Hematopoietic multipotent progenitor cell treated with erythropoietin and hydrocortisone succinate and interleukin-3 and kit ligand, for 4 days (in vitro differentiated cells): ENCODE data around the gene SPSB3.

Source experiments
- DNase-seq: peaks from one replicate; pipeline ENCODE4 v3.0.0-alpha.2; 2015

The SPSB3 gene

GRCh38 chr16:1762196-1762878, 20.0 kb downstream of the SPSB3 start:
- DNase-seq = no peak

- DNase-seq = no peak
These were observed 20.6 kb downstream of the SPSB3 start for GRCh38 chr16:1761751-1762150.

DNA sequence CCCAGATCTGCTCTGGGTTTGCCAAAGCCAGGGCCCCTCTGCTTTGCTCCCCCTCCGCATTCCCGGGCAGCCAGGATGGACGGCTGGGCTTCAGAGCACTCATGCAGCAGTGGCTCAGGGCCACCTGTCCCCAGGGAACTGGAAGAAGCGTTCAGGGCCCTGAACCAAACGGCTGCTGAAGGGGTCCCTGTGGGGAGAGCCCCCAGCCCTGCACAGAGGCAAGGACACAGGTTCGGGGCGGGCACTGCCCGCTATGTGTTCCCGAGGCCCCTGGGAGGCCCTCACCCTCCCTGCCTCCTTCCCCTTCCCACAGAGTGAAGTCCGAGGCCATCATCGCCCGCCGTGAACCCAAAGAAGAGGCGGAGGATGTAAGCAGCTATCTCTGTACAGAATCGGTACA, 21.5 kb downstream of the SPSB3 start:
- no peak for DNase-seq

- no peak for DNase-seq
These were observed 22.9 kb downstream of the SPSB3 start for GRCh38 chr16:1759511-1759910.

DNA sequence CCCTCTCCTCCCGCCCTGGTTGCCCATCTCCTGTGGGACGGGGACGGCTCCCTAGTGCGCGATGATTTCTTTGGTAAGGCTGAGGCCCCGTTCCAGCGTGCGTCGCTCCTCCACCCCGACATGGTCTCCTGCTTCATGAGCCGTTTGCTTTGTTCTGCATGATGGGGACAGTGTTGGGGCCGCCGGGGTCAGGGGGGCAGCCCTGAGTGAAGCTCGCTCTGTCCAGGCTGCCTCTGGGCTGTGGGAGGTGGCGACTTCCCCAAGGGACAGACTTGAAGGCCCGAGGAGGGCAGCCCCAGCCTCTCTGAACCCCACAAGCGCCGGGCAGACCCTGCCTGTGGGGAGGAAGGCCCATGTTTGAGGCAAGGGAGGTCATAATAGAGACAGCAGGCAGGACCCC, 23.4 kb downstream of the SPSB3 start:
- no peak for DNase-seq

GRCh38 chr16:1757714-1758461, 24.5 kb downstream of the SPSB3 start:
- DNase-seq = no peak

DNA sequence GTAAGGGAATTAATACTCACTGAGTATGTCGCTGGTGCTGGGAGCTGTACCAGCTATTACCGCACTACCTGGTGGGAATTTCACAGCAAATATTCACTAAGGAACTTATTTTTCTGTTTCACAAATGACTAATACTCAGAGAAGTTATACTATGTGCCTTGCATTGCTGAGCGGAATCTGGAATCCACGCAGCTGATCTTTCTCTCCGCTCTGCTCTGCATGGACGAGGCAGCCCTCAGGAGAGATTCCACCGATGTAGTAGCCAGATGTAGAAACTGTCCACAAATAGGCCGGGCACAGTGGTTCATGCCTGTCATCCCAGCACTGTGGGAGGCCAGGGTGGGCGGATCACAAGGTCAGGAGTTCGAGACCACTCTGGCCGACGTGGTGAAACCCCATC, 28.2 kb downstream of the SPSB3 start:
- no peak for DNase-seq

DNA sequence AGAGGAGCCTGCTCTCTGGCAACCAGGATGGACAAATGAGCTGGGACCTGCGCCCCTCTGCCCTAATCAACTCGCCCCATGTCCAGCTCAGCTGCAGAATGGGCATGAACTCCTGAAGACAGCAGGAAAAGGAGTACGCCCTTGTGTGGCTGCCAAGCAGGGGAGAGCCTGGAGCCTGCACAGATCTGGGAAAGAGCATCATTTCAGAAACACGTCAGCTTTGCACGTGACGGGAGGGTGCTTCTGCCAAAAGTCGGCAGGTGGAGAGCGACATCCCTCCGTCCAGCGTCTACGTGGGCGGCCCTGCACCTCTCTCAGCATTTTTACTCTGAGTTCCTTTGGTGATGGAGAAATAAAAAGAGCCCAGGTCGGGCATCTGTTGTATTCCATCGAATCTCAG, 29.5 kb downstream of the SPSB3 start:
- no peak for DNase-seq

DNA sequence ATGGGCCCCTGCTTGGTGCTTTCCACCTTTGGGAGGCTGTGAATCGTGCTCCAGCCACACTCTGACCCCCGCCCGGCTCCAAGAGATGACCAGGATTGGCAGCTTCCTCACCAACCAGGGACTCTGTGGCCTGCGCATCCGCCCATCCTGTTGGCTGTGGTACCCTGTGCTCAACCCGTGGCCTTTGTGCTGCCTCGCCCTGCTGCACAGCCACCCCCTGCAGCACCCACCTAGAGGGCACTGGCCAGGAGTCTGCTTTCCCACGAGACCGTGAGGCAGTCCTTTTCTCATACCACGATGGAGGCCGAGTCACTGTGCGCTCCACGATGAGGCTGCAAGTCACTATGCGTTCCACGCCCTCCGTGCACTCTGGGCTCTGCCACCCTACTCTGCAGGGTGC, 30.4 kb downstream of the SPSB3 start:
- DNase-seq = no peak

DNA sequence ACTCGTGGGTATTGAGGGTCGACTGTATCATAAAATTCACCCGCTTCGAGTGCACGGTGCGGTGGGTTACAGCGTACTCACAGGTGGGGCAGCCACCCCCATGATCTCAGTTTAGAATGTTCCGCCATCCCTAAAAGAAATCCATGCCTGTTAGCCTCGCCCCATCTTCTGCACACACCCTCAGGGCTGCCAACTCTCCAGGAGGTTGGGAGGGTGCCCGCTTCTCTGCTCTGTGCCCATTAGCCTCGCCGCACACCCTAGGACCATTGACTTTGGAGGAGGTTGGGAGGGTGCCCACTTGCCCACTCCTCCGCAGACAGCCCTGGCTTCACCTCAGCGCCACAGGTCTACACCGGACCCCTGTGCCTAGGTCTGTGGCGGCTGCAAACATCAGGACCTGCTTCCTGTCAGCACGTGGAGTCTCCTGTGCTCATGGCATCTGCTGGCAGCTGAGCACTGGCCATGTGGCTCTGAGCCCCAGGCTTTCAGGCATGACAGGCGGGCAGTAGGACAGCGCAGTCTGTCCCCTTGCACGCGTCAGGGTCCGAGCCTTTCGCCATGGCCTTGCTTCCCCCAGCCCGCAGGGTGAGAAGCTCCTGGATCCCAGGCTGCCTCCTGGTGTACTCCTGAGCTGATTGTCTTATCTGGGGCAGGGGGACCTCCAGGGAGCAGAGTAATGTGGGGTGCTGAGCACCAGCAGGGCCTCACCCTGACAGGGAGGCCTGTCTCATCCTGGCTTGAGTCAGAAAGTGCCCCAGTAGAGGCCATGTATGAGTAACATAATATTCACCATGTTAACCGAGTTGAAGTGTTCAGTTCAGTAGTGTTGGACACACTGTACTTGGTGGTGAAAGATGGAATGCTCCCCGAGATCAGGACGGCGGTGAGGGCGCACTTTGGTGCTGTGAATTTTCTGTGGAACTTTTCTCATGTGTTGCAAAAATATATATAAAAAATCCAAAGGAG, 32.9 kb downstream of the SPSB3 start:
- DNase-seq = no peak

- DNase-seq = no peak
These were observed 34.4 kb downstream of the SPSB3 start for GRCh38 chr16:1747934-1748333.

- no peak for DNase-seq
These were observed 35.6 kb downstream of the SPSB3 start for GRCh38 chr16:1746693-1747195.

DNA sequence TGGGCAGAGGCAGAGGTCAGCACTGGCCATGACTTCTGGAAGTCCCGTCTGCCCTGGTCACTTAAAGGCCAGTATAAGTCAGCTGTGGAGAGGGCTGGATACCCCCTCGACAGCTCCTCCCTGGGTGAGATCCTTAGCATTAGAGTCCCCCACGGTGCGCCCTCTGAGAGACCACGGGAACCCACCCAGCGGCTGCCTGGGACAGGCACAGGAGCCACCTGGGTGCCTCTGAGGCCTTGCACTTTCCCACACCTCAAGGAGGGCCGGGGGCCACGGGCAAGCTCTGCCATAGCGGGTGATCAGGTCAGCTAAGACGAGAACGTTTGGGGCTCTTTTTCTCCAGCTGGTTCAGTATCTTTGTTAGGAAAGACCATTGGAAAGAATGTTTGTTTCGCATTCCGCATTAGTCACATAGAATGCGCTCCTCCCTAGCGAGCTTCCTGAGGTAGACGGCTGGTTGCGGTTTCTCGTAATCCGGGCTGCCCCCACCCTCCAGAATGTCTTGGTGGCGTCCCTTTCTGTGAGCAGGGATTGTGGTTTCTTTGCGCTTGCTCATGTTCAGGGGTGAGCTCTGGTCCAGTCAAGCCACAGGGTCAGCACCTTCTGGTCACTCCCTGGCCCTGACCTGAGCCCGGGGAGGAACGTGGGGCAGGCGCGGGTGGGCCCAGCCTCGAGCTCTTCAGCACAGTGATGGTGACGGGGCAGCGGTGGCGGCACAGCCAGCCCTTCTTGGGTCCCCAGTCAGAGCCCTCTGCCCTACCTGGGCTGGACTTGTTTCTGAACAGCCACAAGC, 36.3 kb downstream of the SPSB3 start:
- DNase-seq = no peak

GRCh38 chr16:1745181-1745899, 37.0 kb downstream of the SPSB3 start:
- DNase-seq = no peak

DNA sequence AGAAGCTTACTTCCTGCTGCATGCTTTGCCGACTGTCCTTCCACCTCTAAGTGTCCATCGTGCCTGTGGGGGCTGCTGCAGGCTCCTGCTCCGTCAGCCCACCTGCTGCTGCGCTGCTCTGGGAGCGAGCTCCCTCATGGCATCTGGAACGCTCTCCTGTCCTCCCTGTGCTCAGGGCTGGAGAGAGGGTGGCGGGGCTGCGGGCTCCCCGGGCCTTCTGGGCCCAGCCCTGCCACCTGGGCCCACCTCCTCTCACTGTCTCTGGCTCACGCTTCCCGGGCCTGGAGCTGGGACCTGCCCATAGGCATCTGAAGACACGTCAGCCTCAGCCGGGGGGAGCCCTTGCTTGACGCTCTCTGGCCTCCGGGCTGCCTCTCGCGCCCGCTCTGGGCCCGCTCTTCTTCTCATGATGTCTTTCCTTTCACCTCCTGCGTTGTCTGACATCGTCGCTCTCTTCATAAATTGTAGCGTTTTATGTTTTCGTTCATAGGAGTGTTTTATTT, 38.0 kb downstream of the SPSB3 start:
- DNase-seq = no peak

GRCh38 chr16:1743376-1744337, 38.7 kb downstream of the SPSB3 start:
- DNase-seq = no peak

- DNase-seq = no peak
These were observed 40.7 kb downstream of the SPSB3 start for GRCh38 chr16:1741553-1742165.

DNA sequence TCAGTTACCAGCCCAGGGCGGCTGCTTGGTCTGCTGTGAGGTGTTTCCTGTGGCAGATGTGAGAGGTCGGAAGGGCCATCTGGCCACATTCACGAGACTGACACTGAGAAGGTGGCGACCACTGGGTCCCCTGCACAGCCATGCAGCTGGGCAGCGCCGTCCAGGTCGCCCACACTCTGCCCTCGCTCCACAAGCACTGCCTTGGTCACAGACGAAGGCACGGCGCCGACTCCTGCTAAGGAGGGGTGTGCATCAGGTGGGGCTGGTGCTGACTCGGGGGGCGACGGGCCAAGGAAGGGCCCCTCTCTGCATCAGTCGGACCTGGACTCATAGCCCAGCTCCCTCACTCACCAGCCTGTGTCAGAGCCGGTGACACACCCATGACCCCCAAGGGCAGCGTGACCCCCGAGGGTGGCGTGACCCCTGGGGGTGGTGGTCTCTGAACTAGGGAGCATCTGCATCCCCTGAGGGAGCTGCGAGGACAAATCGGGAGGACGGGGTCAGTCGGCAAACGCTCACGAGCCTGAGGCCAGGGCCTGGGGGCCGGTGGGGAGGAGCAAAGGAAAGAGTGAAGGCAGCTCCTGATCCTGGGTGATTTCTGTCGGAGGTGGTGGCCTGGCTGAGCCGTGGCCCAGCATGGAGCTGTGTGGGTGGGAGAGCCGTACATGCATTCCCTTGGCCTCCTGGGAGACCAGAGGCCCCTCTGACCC, 41.4 kb downstream of the SPSB3 start:
- DNase-seq = no peak

DNA sequence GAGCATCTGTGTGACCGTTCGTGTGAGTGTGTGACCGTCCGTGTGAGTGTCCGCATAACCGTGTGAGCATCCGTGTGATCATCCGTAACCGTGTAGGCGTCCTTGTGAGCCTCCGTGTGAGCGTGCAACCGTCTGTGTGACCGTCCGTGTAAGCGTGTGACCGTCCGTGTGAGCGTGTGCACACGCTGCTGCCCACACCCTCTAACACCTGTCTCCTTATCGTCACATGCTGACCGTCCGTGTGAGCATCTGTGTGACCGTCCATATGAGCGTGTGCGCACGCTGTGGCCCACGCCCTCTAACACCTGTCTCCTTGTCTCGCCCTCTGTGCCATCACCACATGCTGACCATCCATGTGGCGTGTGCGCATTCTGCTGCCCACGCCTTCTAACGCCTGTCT, 42.1 kb downstream of the SPSB3 start:
- DNase-seq = no peak
